NCI-H2171 treated with DMSO at 0.1 percent for 48 hours (cell line): Measurements from ENCODE around the gene LPO.

Experiments
- DNase-seq: peaks from one replicate; lab custom pipeline; 2025; lab: John Stamatoyannopoulos, UW

Gene LPO

DNA sequence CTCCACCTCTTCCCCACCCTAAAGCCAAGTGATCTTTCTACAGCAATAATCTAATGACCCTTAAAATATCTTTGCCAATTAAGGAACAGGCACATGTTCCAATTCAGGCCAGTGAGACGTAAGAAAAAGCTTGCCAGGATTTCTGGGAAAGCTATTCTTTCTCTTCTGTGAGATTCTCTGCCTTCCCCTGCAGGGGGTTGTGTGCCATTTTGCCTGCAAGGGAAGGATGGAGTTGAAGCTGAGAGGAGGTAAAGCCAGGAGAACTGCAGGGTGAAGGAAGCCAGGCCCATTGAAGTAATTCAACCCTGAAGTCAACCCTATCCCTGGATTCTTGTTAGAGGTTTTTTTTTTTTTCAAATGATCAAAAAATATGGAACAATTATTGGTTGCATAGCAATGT is 9.0 kb upstream of the LPO start:
- no peak for DNase-seq

DNA sequence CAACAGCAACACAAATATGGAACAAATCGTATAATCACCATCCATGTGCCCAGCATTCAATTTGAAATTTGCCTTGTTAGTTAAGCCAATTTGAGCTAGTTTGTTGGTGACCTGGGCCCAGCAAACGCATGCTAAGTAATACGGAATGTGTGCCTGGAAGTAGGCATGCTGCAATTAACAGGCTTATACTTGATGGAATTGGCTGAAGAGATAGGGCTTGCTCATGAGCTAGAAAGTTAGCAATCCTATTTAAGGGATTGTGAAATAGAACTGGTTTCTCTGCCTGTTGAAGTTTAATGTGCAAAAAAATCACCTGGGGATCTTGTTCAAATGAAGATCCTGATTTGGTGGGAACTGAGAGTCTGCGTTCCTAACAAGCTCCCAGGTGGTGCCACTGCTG is 8.5 kb upstream of the LPO start:
- DNase-seq, result no peak

- DNase-seq, result no peak
These were observed 6.7 kb upstream of the LPO start for GRCh38 chr17:58231641-58232040.

- DNase-seq, result no peak
These were observed 5.7 kb upstream of the LPO start for GRCh38 chr17:58232707-58233156.

DNA sequence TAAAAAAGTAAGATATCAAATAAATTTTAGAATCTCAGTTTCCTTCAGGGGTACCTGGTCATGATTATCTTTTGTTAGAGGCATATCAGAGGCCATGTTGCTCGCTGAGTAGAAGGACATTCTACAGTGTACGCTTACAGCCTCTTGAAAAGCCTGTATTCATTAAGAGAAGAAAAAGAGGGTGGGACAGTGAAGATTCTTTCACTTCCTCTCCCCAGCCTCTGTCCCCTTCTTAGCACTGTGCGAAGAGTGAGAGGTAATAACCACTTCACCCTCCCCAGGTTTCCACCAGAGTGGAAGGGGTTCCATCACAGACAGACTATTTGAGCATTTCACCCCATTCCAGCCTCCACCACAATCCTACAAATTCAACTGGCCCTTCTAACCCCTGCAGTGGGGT is 4.8 kb upstream of the LPO start:
- no peak for DNase-seq

DNA sequence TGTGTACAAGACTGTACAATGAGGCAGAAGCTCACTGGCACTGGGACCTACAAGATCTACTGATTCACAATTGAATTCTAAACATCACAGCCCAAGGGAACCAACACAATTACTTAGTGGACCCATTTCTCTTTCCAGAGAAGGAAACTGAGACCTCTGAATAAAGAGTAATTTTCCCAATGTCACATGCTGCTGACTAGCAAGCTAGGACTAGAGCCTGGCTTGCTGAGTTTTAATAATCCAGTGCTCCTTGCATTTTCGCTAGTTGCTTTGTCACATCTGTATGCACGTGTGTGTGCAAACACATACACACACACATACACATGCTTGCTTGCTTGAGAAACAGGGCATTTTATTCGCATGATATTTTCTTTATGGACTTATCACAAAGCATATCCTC is 3.9 kb upstream of the LPO start:
- DNase-seq, result no peak

- no peak for DNase-seq
These were observed 2.6 kb upstream of the LPO start for GRCh38 chr17:58235821-58236220.

DNA sequence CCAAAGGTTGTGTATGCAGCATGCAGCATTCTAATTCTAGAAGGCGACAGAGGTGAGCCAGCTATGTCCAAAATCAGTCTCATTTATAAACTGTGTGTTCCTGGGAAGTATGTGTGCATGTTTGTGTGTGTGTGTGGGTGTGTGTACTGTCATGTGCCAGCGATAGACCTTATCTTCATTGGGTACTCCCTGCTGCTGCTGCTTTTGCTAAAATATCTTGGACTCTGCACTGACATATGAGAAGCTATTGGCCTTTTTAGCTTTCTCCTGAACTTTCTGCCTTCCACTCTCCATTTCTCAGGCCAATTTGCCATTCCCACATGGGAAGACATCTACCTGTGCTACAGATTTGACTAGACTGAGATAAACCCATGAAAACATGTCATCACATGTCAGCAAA is 2.0 kb upstream of the LPO start:
- DNase-seq, result no peak

DNA sequence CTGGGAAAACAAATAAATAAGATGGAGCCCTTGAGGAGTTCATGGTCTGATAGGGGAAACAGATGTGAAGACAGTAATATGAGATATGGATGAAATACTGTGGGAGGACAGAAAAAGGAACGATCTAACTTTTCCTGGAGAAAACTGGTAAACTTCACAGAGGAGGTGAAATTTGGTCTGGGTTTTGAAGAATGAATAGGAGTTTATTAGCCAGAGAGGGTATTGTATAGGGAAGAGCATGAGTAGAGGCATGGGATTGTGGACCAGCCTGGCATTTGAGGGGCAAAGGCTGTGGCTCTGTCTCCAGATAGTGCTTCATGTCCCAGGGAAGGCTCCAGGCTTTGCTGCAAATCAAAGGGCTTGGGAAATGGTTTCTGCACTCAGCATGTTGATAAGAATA is 1.6 kb downstream of the LPO start:
- no peak for DNase-seq

DNA sequence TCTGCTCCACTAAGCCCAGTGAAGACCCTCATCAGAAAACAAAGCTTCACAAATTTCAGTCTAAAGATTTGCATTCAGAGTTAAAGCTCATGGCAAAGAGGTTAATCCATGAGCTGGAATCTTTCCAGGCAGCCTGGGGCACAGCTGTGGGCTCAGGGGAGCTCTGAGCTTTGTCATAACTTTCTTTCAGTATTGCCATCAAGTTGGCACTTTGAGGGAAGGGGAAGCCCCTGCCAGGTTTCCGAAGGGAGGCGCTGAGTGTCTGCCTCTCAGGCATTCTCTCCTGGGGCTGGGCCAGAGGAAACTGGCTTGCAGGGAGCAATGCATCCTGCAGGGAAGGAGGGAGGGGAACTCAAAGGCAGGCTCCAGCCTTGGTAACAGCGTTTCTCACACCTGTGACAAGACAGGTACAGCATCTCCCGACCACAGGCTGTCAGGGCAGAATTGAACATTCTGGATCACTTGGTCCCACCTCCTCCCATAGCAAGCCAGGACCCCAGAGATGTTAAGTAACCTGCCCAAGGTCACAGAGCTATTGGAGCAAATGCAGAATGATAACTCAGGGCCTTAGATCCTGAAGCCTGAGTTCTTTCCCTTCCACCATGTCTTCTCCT is 3.9 kb downstream of the LPO start:
- no peak for DNase-seq

DNA sequence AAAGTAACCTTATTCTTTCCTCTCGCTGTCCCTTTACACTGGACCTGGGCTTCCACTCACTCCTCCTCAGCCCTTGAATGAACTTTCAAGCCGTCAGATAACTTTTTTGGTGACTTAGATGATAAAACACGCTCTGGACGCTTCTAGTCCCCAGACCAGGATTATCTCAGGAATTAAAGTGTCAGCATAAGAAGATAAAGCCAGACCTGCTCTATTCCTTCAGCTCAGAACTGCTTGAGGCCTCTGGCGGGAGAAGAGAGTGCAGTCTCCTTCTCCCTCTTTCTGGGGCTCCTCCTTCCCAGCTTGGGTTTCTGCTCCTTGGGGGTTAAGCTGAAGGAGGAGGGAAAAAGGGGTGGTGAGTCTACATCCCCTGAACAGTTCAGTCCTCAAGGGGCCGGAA is 6.6 kb downstream of the LPO start:
- DNase-seq, result no peak

GRCh38 chr17:58245428-58246103 is 7.2 kb downstream of the LPO start:
- no peak for DNase-seq

- no peak for DNase-seq
These were observed 7.8 kb downstream of the LPO start for GRCh38 chr17:58246104-58246740.

DNA sequence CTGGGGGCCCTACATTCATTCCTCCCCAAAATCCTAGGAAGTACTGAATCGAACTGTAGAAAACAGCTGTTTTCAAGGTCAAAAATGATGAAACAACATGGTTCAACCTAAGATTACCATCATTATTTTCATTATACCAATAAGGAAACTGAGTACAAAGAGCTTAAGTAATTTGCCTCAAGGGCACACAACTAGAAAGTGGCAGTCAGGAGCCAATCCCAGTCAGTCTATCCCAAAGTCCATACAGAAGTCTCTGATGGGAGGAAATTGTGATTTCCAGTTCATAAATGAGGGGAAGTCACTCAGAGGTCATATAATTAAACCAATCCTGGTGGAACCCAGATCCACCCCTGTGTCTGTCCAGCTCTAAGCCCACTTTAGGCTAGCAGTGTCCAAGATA is 8.4 kb downstream of the LPO start:
- DNase-seq, result no peak

DNA sequence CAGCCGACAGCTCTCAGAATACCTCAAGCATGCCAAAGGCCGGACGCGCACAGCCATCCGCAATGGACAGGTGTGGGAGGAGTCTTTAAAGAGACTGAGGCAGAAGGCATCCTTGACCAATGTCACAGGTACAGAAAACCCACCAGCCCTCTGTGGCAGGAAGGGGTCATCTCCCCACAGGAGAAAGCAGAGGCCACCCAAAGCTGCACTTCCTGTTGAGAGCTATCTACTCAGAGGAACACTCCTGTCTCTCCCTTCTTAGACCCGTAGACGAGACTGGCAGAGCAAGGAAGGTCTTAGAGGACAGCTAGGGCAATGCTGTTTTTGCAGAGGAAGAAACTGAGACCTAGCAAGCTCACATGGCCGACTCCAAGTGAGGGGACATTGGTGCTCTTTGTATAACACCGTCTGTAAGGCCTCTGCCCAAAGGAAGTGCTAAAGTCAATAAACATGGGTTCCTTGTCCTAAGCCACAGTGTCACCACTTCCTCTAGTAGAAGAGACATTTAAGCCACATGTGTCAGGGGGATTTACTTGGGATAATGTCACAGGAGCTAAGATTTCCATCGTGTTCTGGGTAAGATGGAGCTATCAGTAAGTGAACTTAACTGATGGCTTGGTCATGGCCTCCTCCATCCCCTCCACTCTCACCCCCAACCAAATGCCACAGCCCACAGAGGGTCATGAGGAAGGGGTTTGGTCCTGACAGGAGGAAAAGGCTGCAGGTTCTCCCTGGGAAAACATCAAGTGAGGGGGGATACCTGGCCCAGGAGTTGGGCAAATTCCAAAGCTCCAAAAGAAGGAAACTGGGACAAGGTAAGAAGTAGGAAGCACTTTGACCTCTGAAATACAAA is 9.4 kb downstream of the LPO start:
- DNase-seq, result no peak

GRCh38 chr17:58248955-58249269 is 10.5 kb downstream of the LPO start:
- no peak for DNase-seq

- DNase-seq, result peak; percentile 91
These were observed 11.1 kb downstream of the LPO start for GRCh38 chr17:58249270-58250133.

DNA sequence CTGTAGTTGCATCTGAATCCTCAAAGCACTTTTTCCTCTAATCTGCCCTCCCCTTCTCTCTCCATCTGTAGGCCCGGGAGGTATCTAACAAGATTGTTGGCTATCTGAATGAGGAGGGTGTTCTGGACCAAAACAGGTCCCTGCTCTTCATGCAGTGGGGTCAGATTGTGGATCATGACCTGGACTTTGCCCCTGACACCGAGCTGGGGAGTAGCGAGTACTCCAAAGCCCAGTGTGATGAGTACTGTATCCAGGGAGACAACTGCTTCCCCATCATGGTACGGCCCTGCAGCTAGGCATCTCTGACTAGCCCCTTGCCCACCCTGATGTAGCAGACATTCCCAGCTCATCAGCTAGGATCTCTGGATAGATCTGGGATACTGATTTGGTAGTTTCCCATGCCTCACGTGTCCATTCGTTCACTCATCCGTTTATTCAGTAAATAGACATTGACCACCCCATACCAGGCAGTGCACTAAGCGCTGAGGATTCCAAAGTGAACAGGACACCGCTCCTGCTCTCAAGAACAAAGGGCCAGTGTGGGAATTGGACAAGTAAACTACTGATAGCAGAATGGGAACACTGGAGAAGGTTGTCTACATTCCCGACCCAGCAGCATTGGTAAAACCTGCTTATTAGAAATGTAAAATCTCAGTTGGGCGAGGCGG is 12.1 kb downstream of the LPO start:
- no peak for DNase-seq

GRCh38 chr17:58252141-58252540 is 13.8 kb downstream of the LPO start:
- DNase-seq, result no peak

DNA sequence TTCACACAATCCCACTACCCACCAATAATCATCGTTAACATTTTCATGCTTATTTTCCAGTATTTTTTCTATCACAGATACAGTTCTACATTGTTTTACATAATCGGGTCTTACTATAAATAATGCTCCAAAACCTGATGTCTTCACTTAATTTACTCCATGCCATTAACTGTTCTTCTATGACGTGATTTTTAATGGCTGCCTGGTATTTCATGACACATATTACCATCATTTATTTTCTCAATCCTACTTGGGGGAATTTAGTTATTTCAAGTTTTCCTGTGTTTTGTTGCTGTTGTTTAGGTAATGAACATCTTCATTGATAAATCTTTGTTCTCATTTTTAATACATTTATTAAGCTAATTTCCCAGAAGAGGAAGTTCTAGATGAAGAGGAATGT is 14.7 kb downstream of the LPO start:
- DNase-seq, result no peak

GRCh38 chr17:58254803-58255202 is 16.4 kb downstream of the LPO start:
- DNase-seq, result no peak
